GM19455 (cell line): ENCODE data around the gene CDC42EP4.
"Not testable (repeated sequence)": the region's sequence is repeated elsewhere in the genome, so short reads cannot be mapped to it uniquely, and the experiment has no call there.

Experiments
- ATAC-seq: cut with Tn5 transposase; IDR thresholded peaks from one replicate; pipeline ENCODE4 v1.9.1; 2021; ENCODE audit not compliant: unreplicated experiment

CDC42EP4 gene

GRCh38 chr17:73320601-73321264 is 8.9 kb upstream of the CDC42EP4 start:
- ATAC-seq = no peak

- no peak for ATAC-seq
These were observed 8.0 kb upstream of the CDC42EP4 start for GRCh38 chr17:73319766-73320165.

- ATAC-seq = no peak
These were observed 7.0 kb upstream of the CDC42EP4 start for GRCh38 chr17:73318836-73319235.

- no peak for ATAC-seq
These were observed 6.6 kb upstream of the CDC42EP4 start for GRCh38 chr17:73318427-73318813.

- ATAC-seq = no peak
These were observed 6.0 kb upstream of the CDC42EP4 start for GRCh38 chr17:73317513-73318426.

- ATAC-seq = no peak
These were observed 5.2 kb upstream of the CDC42EP4 start for GRCh38 chr17:73316919-73317505.

GRCh38 chr17:73315471-73315870 is 3.7 kb upstream of the CDC42EP4 start:
- no peak for ATAC-seq

- no peak for ATAC-seq
These were observed 1.8 kb upstream of the CDC42EP4 start for GRCh38 chr17:73313526-73314127.

GRCh38 chr17:73312887-73313286 is 1.1 kb upstream of the CDC42EP4 start:
- ATAC-seq = not testable (repeated sequence)

GRCh38 chr17:73311428-73311780 is 397 bp downstream of the CDC42EP4 start:
- peak; percentile 28 for ATAC-seq

- ATAC-seq = no peak
These were observed 1.8 kb downstream of the CDC42EP4 start for GRCh38 chr17:73309727-73310596.

- not testable (repeated sequence) for ATAC-seq
These were observed 2.8 kb downstream of the CDC42EP4 start for GRCh38 chr17:73308959-73309358.

GRCh38 chr17:73308017-73308823 is 3.6 kb downstream of the CDC42EP4 start:
- no peak for ATAC-seq

GRCh38 chr17:73307130-73307529 is 4.7 kb downstream of the CDC42EP4 start:
- no peak for ATAC-seq

- ATAC-seq = no peak
These were observed 5.7 kb downstream of the CDC42EP4 start for GRCh38 chr17:73305845-73306836.

GRCh38 chr17:73304971-73305812 is 6.6 kb downstream of the CDC42EP4 start:
- ATAC-seq = no peak

GRCh38 chr17:73304438-73304837 is 7.4 kb downstream of the CDC42EP4 start:
- ATAC-seq = no peak

- no peak for ATAC-seq
These were observed 9.6 kb downstream of the CDC42EP4 start for GRCh38 chr17:73302189-73302588.
